Astrocyte (in vitro differentiated cells and primary cell): Measurements from ENCODE around the gene LRRIQ3.
"Not testable (repeated sequence)": the region's sequence is repeated elsewhere in the genome, so short reads cannot be mapped to it uniquely, and the experiment has no call there.

ENCODE experiments used
- CTCF ChIP-seq: IDR thresholded peaks from 2 replicates; pipeline ENCODE4 v1.5.1; 2011; ENCODE audit warnings: low read depth, mild to moderate bottlenecking, inconsistent platforms, low read length, moderate library complexity; ENCODE audit not compliant: insufficient read depth
- EZH2 ChIP-seq: IDR thresholded peaks from 2 replicates; pipeline ENCODE4 v1.6.1; 2012; ENCODE audit warnings: mild to moderate bottlenecking, low read length, inconsistent platforms; ENCODE audit not compliant: insufficient read depth

GRCh38 chr1:74174423-74174822 lies 23.6 kb downstream of the LRRIQ3 start:
- not testable (repeated sequence) for TF ChIP-seq CTCF, EZH2
